ENCODE measurements around the gene PTTG1IP.

DNA sequence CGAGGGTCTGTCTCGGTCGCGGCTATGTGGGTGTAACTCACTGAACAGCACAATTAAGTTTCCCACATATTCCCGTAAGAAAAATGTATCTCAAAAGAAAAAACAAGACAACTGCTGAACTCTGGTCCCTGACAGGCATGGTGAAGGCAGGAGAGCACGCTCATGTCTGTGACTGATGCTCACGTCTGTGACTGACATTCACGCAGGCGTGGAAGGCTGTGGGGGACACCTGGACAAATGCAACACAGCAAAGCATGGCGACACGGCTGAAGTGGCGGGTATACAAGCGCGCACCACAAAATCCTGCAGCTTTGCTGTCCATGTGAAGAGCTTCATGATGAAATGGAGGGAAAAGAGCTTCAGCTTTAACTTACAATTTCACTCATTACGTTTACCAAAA lies 6.0 kb downstream of the PTTG1IP start:
- TF ChIP-seq, protein P1, sequence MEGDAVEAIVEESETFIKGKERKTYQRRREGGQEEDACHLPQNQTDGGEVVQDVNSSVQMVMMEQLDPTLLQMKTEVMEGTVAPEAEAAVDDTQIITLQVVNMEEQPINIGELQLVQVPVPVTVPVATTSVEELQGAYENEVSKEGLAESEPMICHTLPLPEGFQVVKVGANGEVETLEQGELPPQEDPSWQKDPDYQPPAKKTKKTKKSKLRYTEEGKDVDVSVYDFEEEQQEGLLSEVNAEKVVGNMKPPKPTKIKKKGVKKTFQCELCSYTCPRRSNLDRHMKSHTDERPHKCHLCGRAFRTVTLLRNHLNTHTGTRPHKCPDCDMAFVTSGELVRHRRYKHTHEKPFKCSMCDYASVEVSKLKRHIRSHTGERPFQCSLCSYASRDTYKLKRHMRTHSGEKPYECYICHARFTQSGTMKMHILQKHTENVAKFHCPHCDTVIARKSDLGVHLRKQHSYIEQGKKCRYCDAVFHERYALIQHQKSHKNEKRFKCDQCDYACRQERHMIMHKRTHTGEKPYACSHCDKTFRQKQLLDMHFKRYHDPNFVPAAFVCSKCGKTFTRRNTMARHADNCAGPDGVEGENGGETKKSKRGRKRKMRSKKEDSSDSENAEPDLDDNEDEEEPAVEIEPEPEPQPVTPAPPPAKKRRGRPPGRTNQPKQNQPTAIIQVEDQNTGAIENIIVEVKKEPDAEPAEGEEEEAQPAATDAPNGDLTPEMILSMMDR (IDR thresholded peaks at IDR 0.05): no peak
- TF ChIP-seq POLR2A (IDR thresholded peaks at IDR 0.05): no peak

Data from uterus (tissue), 2 donors.